H9 (cell line): ENCODE results near the gene MYADM. TPM values are rescaled to one million over a fixed set of nuclear protein-coding genes. Genes with fewer than 3 reads are reported as not detected.

Experiments
- DNase-seq: peaks from one replicate; pipeline ENCODE4 v3.0.0-alpha.2; 2017
- H2AFZ ChIP-seq: one replicate; pipeline ENCODE4 v1.6.1; 2013; ENCODE audit warnings: mild to moderate bottlenecking, low read length, control low read depth, moderate library complexity
- H2AK5ac ChIP-seq: 2 replicates; pipeline ENCODE4 v1.6.1; 2013; ENCODE audit warnings: low read length, control low read depth, mixed read lengths; ENCODE audit not compliant: insufficient read length
- H2BK120ac ChIP-seq: one replicate; pipeline ENCODE4 v1.6.1; 2013; ENCODE audit warnings: low read depth, mild to moderate bottlenecking, low read length, control low read depth, inconsistent platforms; ENCODE audit not compliant: poor library complexity, severe bottlenecking
- H2BK12ac ChIP-seq: 2 replicates; pipeline ENCODE4 v1.6.1; 2013; ENCODE audit warnings: low read length, control low read depth, mixed read lengths, low read depth; ENCODE audit not compliant: insufficient read length
- H2BK15ac ChIP-seq: 2 replicates; pipeline ENCODE4 v1.6.1; 2013; ENCODE audit warnings: low read depth, low read length, control low read depth
- H2BK20ac ChIP-seq: one replicate; pipeline ENCODE4 v1.6.1; 2013; ENCODE audit warnings: low read depth, mild to moderate bottlenecking, low read length, control low read depth, inconsistent platforms; ENCODE audit not compliant: poor library complexity, severe bottlenecking
- H2BK5ac ChIP-seq: 2 replicates; pipeline ENCODE4 v1.6.1; 2013; ENCODE audit warnings: low read length, control low read depth, mixed read lengths; ENCODE audit not compliant: insufficient read length
- H3K14ac ChIP-seq: 2 replicates; pipeline ENCODE4 v1.6.1; 2013; ENCODE audit warnings: low read length, control low read depth; ENCODE audit not compliant: insufficient read depth
- H3K18ac ChIP-seq: 2 replicates; pipeline ENCODE4 v1.6.1; 2013; ENCODE audit warnings: low read depth, mild to moderate bottlenecking, mixed read lengths, low read length, control low read depth; ENCODE audit not compliant: insufficient read length
- H3K23ac ChIP-seq: 2 replicates; pipeline ENCODE4 v1.6.1; 2013; ENCODE audit warnings: low read length, control low read depth, mixed read lengths, low read depth; ENCODE audit not compliant: insufficient read length
- H3K23me2 ChIP-seq: 2 replicates; pipeline ENCODE4 v1.6.1; 2013; ENCODE audit warnings: low read depth, mild to moderate bottlenecking, mixed read lengths, low read length, control low read depth; ENCODE audit not compliant: insufficient read length, poor library complexity, severe bottlenecking
- H3K27ac ChIP-seq: 2 replicates; pipeline ENCODE4 v1.5.1; 2013; ENCODE audit warnings: low read length, control low read depth, mixed read lengths, low read depth; ENCODE audit not compliant: insufficient read length
- H3K27me3 ChIP-seq: 2 replicates; pipeline ENCODE4 v1.6.1; 2013; ENCODE audit warnings: low read length, control low read depth, inconsistent platforms; ENCODE audit not compliant: insufficient read depth
- H3K4ac ChIP-seq: 2 replicates; pipeline ENCODE4 v1.6.1; 2013; ENCODE audit warnings: low read depth, mild to moderate bottlenecking, control low read depth, inconsistent platforms, low read length, moderate library complexity
- H3K4me1 ChIP-seq: 2 replicates; pipeline ENCODE4 v1.6.1; 2013; ENCODE audit warnings: low read length, control low read depth, inconsistent platforms; ENCODE audit not compliant: insufficient read depth
- H3K4me2 ChIP-seq: 2 replicates; pipeline ENCODE4 v1.6.1; 2013; ENCODE audit warnings: low read length, control low read depth, mixed read lengths; ENCODE audit not compliant: insufficient read length, insufficient read depth
- H3K56ac ChIP-seq: 2 replicates; pipeline ENCODE4 v1.6.1; 2013; ENCODE audit warnings: low read depth, mild to moderate bottlenecking, mixed read lengths, low read length, control low read depth; ENCODE audit not compliant: insufficient read length
- H3K79me1 ChIP-seq: 2 replicates; pipeline ENCODE4 v1.6.1; 2013; ENCODE audit warnings: low read depth, mild to moderate bottlenecking, moderate library complexity, low read length, control low read depth, inconsistent platforms; ENCODE audit not compliant: insufficient read depth, poor library complexity, severe bottlenecking
- H3K79me2 ChIP-seq: 2 replicates; pipeline ENCODE4 v1.6.1; 2013; ENCODE audit warnings: low read length, control low read depth, inconsistent platforms; ENCODE audit not compliant: insufficient read depth
- H3K9ac ChIP-seq: 2 replicates; pipeline ENCODE4 v1.6.1; 2013; ENCODE audit warnings: low read length, control low read depth, mixed read lengths; ENCODE audit not compliant: insufficient read length; ENCODE audit errors: extremely low read depth
- H3K9me3 ChIP-seq: one replicate; pipeline ENCODE4 v1.6.1; 2013; ENCODE audit warnings: low read depth, low read length, inconsistent platforms; ENCODE audit not compliant: control insufficient read depth
- H3T11ph ChIP-seq: one replicate; pipeline ENCODE4 v1.6.1; 2013; ENCODE audit warnings: mild to moderate bottlenecking, low read length, control low read depth, inconsistent platforms
- H4K20me1 ChIP-seq: one replicate; pipeline ENCODE4 v1.6.1; 2013; ENCODE audit not compliant: control insufficient read depth, insufficient read length, insufficient read depth
- H4K5ac ChIP-seq: 2 replicates; pipeline ENCODE4 v1.6.1; 2013; ENCODE audit warnings: low read depth, mild to moderate bottlenecking, mixed read lengths, low read length, control low read depth; ENCODE audit not compliant: insufficient read length
- H4K8ac ChIP-seq: replicated peaks from 2 replicates; pipeline ENCODE4 v1.6.1; 2013; ENCODE audit warnings: low read length, control low read depth, mixed read lengths, low read depth; ENCODE audit not compliant: insufficient read length
- H4K91ac ChIP-seq: 2 replicates; pipeline ENCODE4 v1.6.1; 2013; ENCODE audit warnings: low read depth, mild to moderate bottlenecking, moderate library complexity, mixed read lengths, low read length, control low read depth; ENCODE audit not compliant: insufficient read length
- H3K27ac Mint-ChIP-seq, 3 experiments: 2 replicates in 2 of 3; 3 replicates in 1 of 3; pipeline ENCODE4 v1.8.0; 2020 to 2021; ENCODE audit warnings: mixed read lengths in 3 of 3, mild to moderate bottlenecking in 1 of 3, moderate library complexity in 1 of 3
- H3K27me3 Mint-ChIP-seq: 2 replicates; pipeline ENCODE4 v1.8.0; 2021; ENCODE audit warnings: low read depth, mild to moderate bottlenecking, moderate library complexity, mixed read lengths
- H3K36me3 Mint-ChIP-seq, 3 experiments: 2 replicates in 2 of 3; 3 replicates in 1 of 3; pipeline ENCODE4 v1.8.0; 2020 to 2021; ENCODE audit warnings: low read depth in 3 of 3, mixed read lengths in 3 of 3; ENCODE audit not compliant: insufficient read depth in 1 of 3
- H3K4me1 Mint-ChIP-seq, 2 experiments: 2 replicates each; pipeline ENCODE4 v1.8.0; 2020; ENCODE audit warnings: mixed read lengths in 2 of 2
- H3K4me3 Mint-ChIP-seq, 2 experiments: 2 replicates in 1 of 2; 3 replicates in 1 of 2; pipeline ENCODE4 v1.8.0; 2020 to 2021; ENCODE audit warnings: mild to moderate bottlenecking in 2 of 2, mixed read lengths in 2 of 2, moderate library complexity in 1 of 2
- H3K9me3 Mint-ChIP-seq, 2 experiments: 2 replicates in 1 of 2; 3 replicates in 1 of 2; pipeline ENCODE4 v1.8.0; 2020; ENCODE audit warnings: mild to moderate bottlenecking in 2 of 2, mixed read lengths in 2 of 2, moderate library complexity in 1 of 2
- WGBS: extraction: QIAGEN DNeasy Blood & Tissue Kit; methylation state at CpG from one replicate; pipeline ENCODE4 v1.1.7; 2013; ENCODE audit warnings: missing lambda C conversion rate, low lambda C conversion rate, mixed read lengths; ENCODE audit not compliant: insufficient read length; ENCODE audit errors: extremely low coverage; 5-methylcytosine and 5-hydroxymethylcytosine counted together
- total RNA-seq: library from RNA; stranded (reverse); gene quantifications from 2 replicates; pipeline ENCODE4 v1.2.1, GENCODE V29; 2021
- TF ChIP-seq, protein P1 (sequence below): fragments of 200-600 bp; sonication (generic); conservative IDR thresholded peaks from 3 replicates; pipeline ENCODE4 v1.8.0; 2021; ENCODE audit warnings: antibody characterized with exemption, mild to moderate bottlenecking

The MYADM gene
- total RNA-seq, 1 experiment from 2014 or later: 116 TPM

DNA sequence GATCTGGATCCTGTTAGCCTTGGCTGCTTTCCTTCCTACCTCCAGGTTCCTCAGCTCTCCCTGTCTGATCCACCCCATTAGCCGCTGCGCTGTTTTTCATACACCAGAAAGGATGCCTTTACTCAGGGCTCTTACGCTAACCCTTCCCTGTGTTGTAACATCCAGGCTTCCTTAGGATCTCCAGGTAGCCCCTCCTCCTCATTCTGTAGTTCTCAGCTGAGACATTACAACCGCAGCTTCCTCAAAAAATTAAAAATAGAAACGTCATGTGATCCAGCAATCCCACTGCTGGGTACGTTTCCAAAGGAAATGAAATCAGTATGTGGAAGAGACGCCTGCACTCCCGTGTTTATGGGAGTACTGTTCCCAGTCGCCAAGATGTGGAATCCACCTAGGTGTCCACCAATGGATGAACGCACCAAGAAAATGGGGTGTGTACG, 18.4 kb upstream of the MYADM start:
- no peaks in the 10 kb centered on the region for H3K23me2 ChIP-seq
- no peak overlapping the region for H2BK20ac ChIP-seq
- no peak overlapping the region for H2AK5ac ChIP-seq
- WGBS: no CpG with 5 or more reads among the region's 11 CpGs
- H3K4me2 ChIP-seq: no peak overlapping the region
- no peaks in the 10 kb centered on the region for H3K9me3 ChIP-seq
- H3T11ph ChIP-seq: no peak overlapping the region
- no peak overlapping the region for H3K9ac ChIP-seq
- TF ChIP-seq, protein P1, sequence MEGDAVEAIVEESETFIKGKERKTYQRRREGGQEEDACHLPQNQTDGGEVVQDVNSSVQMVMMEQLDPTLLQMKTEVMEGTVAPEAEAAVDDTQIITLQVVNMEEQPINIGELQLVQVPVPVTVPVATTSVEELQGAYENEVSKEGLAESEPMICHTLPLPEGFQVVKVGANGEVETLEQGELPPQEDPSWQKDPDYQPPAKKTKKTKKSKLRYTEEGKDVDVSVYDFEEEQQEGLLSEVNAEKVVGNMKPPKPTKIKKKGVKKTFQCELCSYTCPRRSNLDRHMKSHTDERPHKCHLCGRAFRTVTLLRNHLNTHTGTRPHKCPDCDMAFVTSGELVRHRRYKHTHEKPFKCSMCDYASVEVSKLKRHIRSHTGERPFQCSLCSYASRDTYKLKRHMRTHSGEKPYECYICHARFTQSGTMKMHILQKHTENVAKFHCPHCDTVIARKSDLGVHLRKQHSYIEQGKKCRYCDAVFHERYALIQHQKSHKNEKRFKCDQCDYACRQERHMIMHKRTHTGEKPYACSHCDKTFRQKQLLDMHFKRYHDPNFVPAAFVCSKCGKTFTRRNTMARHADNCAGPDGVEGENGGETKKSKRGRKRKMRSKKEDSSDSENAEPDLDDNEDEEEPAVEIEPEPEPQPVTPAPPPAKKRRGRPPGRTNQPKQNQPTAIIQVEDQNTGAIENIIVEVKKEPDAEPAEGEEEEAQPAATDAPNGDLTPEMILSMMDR: no peak
- H2BK12ac ChIP-seq: no peak overlapping the region
- no peak overlapping the region for H2AFZ ChIP-seq
- no peak overlapping the region for H3K23ac ChIP-seq
- DNase-seq: no peak
- Mint-ChIP-seq H3K27ac (no peak overlapping the region), H3K9me3 (peaks cover 0 to 2% of the 10 kb centered on the region in 2 experiments; a peak in 1 of 5 replicates), H3K4me1 (peaks cover 2 to 8% of the 10 kb centered on the region in 2 experiments), H3K27me3 (peaks cover 25% of the 10 kb centered on the region), H3K4me3 (no peak overlapping the region), H3K36me3 (no peaks in the 10 kb centered on the region; a peak in 1 of 7 replicates)
- H4K91ac ChIP-seq: no peak overlapping the region
- H3K14ac ChIP-seq: no peak overlapping the region
- H2BK5ac ChIP-seq: no peak overlapping the region
- H3K18ac ChIP-seq: no peak overlapping the region
- no peaks in the 10 kb centered on the region for H3K79me2 ChIP-seq
- no peaks in the 10 kb centered on the region for H3K79me1 ChIP-seq
- no peak overlapping the region for H2BK15ac ChIP-seq
- H4K20me1 ChIP-seq: no peaks in the 10 kb centered on the region
- no peaks in the 10 kb centered on the region; the same call in 1 of the 2 replicates for H3K27me3 ChIP-seq
- no peak overlapping the region for H3K27ac ChIP-seq
- H3K4me1 ChIP-seq: peaks cover 1% of the 10 kb centered on the region; the same call in 1 of the 2 replicates
- no peak overlapping the region for H4K5ac ChIP-seq
- no peak overlapping the region for H4K8ac ChIP-seq
- no peak overlapping the region for H3K4ac ChIP-seq
- H3K56ac ChIP-seq: no peak overlapping the region
- no peak overlapping the region for H2BK120ac ChIP-seq
